Right cardiac atrium (tissue), 5 donors: Measurements from ENCODE around the gene ROCK2. TPM values are rescaled to one million over a fixed set of nuclear protein-coding genes. Genes with fewer than 3 reads are reported as not detected.

Experiments
- ATAC-seq, 2 donors: fragments of 200-7000 bp; cut with Tn5 transposase; one replicate each; pipeline versions ENCODE4 v1.8.0 to v1.9.1; 2020; ENCODE audit warnings: moderate library complexity in 2 of 2, mild to moderate bottlenecking in 1 of 2
- DNase-seq, 3 donors: peaks; one replicate each; pipeline ENCODE4 v3.0.0-alpha.2; 2020
- H3K27ac ChIP-seq: one replicate; pipeline ENCODE4 v1.5.1; 2013; ENCODE audit warnings: mild to moderate bottlenecking, low read length, control low read depth, moderate library complexity
- H3K27me3 ChIP-seq: one replicate; pipeline ENCODE4 v1.6.1; 2013; ENCODE audit not compliant: control insufficient read depth, insufficient read depth
- H3K4me1 ChIP-seq: one replicate; pipeline ENCODE4 v1.6.1; 2013; ENCODE audit warnings: low read length; ENCODE audit not compliant: control insufficient read depth, insufficient read depth
- H3K4me3 ChIP-seq: one replicate; pipeline ENCODE4 v1.5.1; 2013; ENCODE audit warnings: low read length, control low read depth
- H3K9me3 ChIP-seq: one replicate; pipeline ENCODE4 v1.6.1; 2013; ENCODE audit warnings: low read length; ENCODE audit not compliant: control insufficient read depth
- WGBS: extraction: QIAGEN DNeasy Blood & Tissue Kit; methylation state at CpG from one replicate; pipeline ENCODE4 v1.1.7; 2013; 5-methylcytosine and 5-hydroxymethylcytosine counted together
- intact Hi-C, 4 donors: fragments of 100-400 bp; cut with DNase I; formaldehyde crosslinking; loops; one replicate each; pipeline versions ENCODE4 v1.11.0 to v1.14.0; 2022 to 2023
- polyA plus RNA-seq: library from polyadenylated mRNA; stranded (reverse); fragments of 200-250 nt; gene quantifications from one replicate; pipeline ENCODE4 v1.2.3, GENCODE V29; 2013
- total RNA-seq, 4 donors: library from RNA; stranded (reverse); fragmentation: NEBNext Ultra II Directional; extraction: Animal tissue kit (Norgen Biotek cat#: 25700); gene quantifications; one replicate each; pipeline ENCODE4 v1.2.1, GENCODE V29; 2021
- donor health status: healthy with polysubstance abuse.
- donor health status: DM: no; HTN: yes; CAD: no.
- donor health status: DM: no; HTN: no; CAD: no.
- donor health status: DM: no; HTN: yes; CAD: no; lungs with severe emphysema.
- donor health status: DM: yes; HTN: yes; CAD: no.

ROCK2 gene
- total and polyA plus RNA-seq, 5 donors = 10.0 to 60.7 (median 40.4) TPM

DNA sequence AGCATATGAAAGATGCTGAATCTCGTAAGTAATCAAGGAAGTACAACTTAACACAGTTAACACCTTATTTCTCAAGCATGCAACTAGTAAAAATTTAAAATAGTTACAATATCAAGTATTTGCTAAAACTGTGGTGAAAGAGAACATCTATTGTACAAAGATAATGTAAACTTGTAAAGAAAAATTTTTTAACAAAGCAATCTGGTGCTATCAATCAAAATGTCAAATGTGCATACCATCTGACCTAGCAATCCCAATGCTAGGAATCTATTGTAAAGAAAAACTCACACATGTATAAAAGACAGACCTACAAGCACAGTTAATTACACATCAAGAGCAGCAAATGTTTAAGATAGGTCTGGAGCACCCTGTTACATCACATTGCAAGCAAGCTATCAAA, 99.1 kb downstream of the ROCK2 start:
- H3K9me3 ChIP-seq = no peaks in the 10 kb centered on the region
- 92% methylated on average over 1 of the region's 1 CpG for WGBS
- intact Hi-C loops = no loop called here
- no peak overlapping the region for H3K27ac ChIP-seq
- H3K4me1 ChIP-seq = no peaks in the 10 kb centered on the region
- DNase-seq = no peak
- no peaks in the 10 kb centered on the region for H3K27me3 ChIP-seq
- ATAC-seq = no peak
- H3K4me3 ChIP-seq = no peak overlapping the region

DNA sequence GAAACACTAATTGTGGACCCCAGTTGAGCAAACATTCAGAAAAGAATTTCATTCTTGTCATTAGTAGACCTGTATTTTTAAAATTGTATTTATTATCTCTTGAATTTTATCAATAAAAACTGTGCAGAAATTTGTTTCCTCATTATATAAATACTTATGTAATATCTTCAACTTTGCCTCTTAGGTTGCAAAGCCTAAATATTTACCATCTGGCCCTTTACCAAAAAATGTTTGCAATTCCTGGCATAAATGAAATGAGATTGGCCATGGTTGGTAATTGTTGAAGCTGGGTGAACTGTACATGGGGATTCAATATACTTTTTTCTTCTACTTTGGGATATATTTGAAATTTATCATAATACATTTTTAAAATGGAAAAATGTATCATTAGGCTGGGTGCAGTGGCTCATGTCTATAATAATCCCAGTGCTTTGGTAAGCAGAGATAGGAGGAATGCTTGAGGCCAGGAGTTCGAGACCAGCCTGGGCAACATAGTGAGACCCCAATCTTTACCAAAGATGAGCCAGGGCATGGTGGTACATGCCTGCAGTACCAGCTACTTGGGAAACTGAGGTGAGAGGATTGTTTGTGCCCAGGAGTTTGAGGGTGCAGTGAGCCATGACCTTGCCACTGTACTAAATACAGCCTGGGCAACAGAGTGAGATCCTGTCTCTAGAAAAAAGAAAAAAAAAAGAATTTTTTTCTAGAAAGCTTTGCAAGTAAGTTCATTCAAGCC, 100.2 kb downstream of the ROCK2 start:
- Histone ChIP-seq H3K4me3 (no peak overlapping the region), H3K9me3 (no peaks in the 10 kb centered on the region), H3K4me1 (no peaks in the 10 kb centered on the region), H3K27me3 (no peaks in the 10 kb centered on the region), H3K27ac (no peak overlapping the region)
- WGBS = 90% methylated on average over 1 of the region's 1 CpG
- DNase-seq (no peak), ATAC-seq (no peak)
- intact Hi-C loops = no loop called here

DNA sequence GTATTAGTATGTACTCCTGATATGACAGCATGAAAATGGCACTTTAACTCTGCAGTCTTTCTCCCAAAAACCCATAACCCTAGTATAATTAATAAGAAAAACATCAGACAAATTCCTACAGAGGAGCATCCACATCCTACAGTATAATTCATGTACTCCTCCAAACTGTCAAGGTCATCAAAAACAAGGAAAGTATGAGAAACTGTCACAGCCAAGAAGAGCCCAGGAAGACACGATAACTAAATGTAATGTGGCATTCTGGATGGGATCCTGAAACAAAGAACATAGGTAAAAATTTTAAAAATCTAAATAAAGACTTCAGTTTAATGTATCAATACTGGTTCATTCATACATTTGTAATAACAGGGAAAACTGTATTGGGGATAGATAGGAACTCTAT, 100.9 kb downstream of the ROCK2 start:
- intact Hi-C loops = no loop called here
- 91% methylated on average over 1 of the region's 1 CpG for WGBS

DNA sequence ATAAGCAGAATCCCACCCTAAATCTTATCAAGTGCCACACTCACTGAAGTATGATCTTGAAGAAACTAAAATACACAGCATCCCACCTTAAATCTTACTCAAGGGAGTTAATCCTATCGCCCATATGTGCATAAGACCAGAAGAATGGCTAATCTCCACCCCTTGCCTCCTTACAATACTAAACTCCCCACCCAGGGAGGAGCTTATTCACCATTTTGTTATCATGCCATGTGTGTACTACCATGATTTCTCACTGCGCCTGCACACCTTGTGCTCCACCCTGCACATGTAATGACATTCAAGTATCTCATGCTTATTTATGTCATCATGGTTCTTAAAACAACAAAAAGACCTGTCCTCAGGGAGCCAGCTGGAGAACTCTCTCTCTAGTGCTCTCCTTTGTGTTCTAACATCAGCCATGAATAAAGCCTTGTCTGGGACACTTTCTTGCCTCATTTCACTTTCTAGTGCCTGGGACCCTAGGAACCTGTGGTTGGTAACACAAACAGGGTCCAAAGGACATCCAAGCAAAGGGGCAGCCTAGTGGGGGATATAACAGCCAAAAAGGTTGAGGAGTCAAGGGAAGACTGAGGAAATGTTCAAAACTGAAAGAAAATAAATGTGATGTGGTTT, 101.8 kb downstream of the ROCK2 start:
- ATAC-seq (no peak), DNase-seq (no peak)
- no peaks in the 10 kb centered on the region for H3K27me3 ChIP-seq
- H3K9me3 ChIP-seq = no peaks in the 10 kb centered on the region
- H3K27ac ChIP-seq = no peak overlapping the region
- WGBS = 95% methylated on average over 2 of the region's 2 CpGs
- no peak overlapping the region for H3K4me3 ChIP-seq
- no peaks in the 10 kb centered on the region for H3K4me1 ChIP-seq
- intact Hi-C loops = no loop called here

More for the DNA sequence above, 100.9 kb downstream of the ROCK2 start:
- Histone ChIP-seq H3K9me3 (no peaks in the 10 kb centered on the region), H3K4me3 (no peak overlapping the region), H3K4me1 (no peaks in the 10 kb centered on the region), H3K27ac (no peak overlapping the region), H3K27me3 (no peaks in the 10 kb centered on the region)
- no peak for ATAC-seq
- DNase-seq = no peak

DNA sequence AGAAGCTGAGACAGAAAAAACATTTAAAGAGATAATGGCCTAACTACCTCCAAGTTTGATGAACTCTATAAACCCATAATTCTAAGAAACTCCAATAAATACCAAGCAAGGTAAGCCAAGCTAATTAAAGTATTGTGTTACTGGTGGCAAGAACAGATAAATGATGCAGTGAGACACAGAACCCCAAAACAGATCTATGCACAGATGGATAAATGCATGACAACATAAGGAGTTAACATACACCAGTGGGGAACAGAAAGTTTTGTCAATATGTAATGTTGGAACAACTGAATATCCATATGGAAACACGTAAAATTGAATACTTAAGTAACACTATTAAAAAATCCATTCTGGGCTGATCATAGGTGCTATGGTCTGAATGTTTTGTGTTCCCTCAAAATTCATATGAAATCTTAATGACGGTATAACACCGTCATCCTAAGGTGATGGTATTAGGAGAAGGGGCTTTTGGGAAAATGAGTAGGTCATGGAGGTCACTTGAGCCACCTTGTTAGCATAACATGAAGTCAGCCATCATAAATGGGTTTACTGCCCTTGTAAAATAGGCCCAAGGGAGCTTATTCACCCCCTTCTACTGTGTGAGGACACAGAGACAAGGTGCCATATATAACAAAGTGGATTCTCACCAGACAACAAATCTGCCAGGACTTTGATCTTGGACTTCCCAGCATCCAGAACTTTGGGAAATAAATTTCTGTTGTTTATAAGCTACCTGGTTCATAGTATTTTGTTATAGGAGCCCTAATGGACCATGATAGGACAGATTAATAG, 102.8 kb downstream of the ROCK2 start:
- Histone ChIP-seq H3K27ac (no peak overlapping the region), H3K4me1 (no peaks in the 10 kb centered on the region), H3K27me3 (no peaks in the 10 kb centered on the region), H3K4me3 (no peak overlapping the region), H3K9me3 (no peaks in the 10 kb centered on the region)
- no peak for DNase-seq
- WGBS = 99% methylated on average over 3 of the region's 3 CpGs
- ATAC-seq = no peak
- intact Hi-C loops = no loop called here

DNA sequence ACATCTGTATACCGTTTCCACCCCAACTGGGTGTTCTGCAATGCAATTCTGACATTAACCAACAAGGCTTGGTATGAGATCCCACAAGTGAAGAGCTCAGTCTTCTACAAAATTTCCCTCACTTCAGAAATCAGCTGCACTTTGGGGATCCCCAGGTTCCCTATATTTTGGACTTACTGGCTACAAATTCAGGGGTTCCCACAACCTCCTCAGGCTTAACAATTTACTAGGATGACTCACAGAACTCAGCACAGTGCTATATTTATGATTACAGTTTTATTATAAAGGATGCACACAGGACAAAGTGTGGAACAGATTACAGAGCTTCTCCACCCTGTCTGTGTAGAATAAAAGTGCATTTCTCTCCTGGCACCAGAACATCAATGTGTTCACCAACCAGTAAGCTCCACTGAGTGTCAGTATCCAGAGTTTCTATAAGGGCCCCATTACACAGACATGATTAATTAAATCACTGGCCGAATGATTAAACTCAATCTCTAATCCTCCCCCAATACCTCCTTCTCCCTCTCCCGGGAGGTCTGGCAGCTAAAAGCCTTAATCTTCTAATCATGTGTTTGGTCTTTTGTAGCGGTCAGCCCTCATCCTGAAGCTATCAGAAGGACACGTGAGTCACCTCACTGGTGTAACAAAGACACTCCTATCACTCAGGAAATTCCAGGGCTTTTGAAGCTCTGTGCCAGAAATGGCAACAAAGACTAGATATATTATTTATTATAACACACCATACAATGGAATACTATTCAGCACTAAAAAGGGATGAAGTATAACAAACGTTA, 104.6 kb downstream of the ROCK2 start:
- Histone ChIP-seq H3K4me3 (no peak overlapping the region), H3K27ac (no peak overlapping the region), H3K27me3 (no peaks in the 10 kb centered on the region), H3K9me3 (no peaks in the 10 kb centered on the region), H3K4me1 (no peaks in the 10 kb centered on the region)
- ATAC-seq (peak in 1 of 2 donors; percentile 87), DNase-seq (no peak)
- intact Hi-C loops = loop anchor here (5.0 to 10.0 kb wide), 4 partner anchors 105 to 205 kb away; partner anchors contain the start of gene ROCK2 (in 2 of the 4)
- 60% methylated on average over 6 of the region's 6 CpGs for WGBS

DNA sequence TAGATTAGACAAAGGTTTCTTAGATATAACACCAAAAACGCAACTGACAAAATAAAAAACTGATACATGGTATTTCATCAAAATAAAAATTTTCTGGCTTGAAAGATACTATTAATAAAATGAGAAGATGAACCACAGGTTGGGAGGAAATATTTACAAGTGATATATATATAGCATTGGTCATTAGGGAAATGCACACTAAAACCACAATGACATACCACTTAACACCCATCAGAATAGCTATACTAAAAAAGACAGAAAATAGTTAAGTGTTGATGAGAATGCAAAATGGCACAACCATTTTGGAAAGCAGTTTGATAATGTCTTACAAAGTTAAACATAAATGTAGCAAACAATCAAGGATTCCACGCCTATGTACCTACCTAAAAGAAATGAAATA, 105.3 kb downstream of the ROCK2 start:
- H3K27me3 ChIP-seq = no peaks in the 10 kb centered on the region
- intact Hi-C loops = loop anchor here (5.0 to 10.0 kb wide), 4 partner anchors 104 to 206 kb away; partner anchors contain the start of gene ROCK2 (in 2 of the 4)
- DNase-seq (no peak), ATAC-seq (no peak)
- WGBS = 98% methylated on average over 2 of the region's 2 CpGs
- no peak overlapping the region for H3K27ac ChIP-seq
- H3K9me3 ChIP-seq = no peaks in the 10 kb centered on the region
- H3K4me3 ChIP-seq = no peak overlapping the region
- H3K4me1 ChIP-seq = no peaks in the 10 kb centered on the region

DNA sequence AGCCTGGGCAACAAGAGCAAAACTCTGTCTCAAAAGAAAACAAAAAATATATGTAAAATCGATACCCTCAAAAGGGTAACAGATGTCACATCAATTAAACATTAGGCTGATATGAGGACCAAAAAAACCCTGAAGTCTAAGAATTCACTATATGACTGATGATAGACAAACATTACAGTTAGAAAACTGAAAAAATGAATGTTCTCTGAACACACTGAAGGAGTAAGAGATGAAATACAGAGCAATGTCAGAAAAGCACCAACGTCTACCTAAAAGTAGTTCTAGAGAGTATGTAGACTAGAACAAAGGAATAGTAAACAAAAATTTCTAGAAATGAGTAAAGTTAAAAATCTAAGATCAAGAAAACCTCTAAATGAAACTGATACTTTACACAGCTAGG, 107.3 kb downstream of the ROCK2 start:
- no peak for ATAC-seq
- Histone ChIP-seq H3K27ac (no peak overlapping the region), H3K27me3 (no peaks in the 10 kb centered on the region), H3K4me1 (no peaks in the 10 kb centered on the region), H3K4me3 (no peak overlapping the region), H3K9me3 (no peaks in the 10 kb centered on the region)
- DNase-seq = no peak
- intact Hi-C loops = loop anchor here (5.0 to 10.0 kb wide), 4 partner anchors 102 to 208 kb away; partner anchors contain the start of gene ROCK2 (in 2 of the 4)
- WGBS = 83% methylated on average over 2 of the region's 2 CpGs

DNA sequence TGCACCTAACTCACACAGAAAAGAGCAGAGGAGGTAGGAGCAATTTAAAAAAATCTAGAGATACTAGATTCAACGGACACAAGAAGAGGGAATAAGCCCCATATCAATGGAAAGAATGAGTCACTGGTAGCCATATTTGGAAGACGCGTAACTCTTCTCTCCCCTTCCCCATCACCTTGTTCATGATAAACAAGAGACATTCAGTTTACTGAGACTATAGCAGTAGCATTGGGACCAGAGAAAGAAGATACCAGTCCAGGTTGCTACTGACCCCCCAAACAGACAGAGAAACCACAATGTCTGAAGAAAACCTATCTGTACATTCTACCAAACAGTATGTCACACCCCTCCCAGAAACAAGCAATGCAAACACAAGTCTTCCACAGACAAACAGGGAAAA, 108.1 kb downstream of the ROCK2 start:
- no peak overlapping the region for H3K4me3 ChIP-seq
- intact Hi-C loops = loop anchor here (5.0 to 10.0 kb wide), 4 partner anchors 102 to 208 kb away; partner anchors contain the start of gene ROCK2 (in 2 of the 4)
- H3K4me1 ChIP-seq = no peaks in the 10 kb centered on the region
- no peaks in the 10 kb centered on the region for H3K27me3 ChIP-seq
- ATAC-seq (no peak), DNase-seq (no peak)
- 73% methylated on average over 3 of the region's 3 CpGs for WGBS
- H3K9me3 ChIP-seq = no peaks in the 10 kb centered on the region
- H3K27ac ChIP-seq = no peak overlapping the region

DNA sequence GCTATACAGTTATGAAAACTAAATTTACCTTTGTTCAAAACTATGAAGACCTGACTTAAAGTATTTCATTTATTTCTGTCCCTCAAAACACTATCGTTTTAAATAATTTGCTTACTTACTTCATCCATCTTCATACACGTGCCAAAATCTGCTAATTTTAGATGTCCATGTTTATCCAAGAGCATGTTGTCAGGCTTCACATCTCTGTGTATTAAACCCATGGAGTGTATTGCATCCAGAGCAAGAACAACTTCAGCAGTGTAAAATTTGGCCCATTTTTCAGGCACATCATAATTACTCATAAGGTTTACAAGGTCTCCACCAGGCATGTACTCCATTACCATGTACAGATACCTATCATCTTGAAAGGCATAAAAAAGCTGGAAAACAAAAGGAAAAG, 108.9 kb downstream of the ROCK2 start:
- intact Hi-C loops = loop anchor here (2.0 to 10.0 kb wide), 5 partner anchors 101 to 209 kb away; partner anchors contain the start of gene ROCK2 (in 2 of the 4)
- Histone ChIP-seq H3K9me3 (no peaks in the 10 kb centered on the region), H3K4me3 (no peak overlapping the region), H3K27ac (no peak overlapping the region), H3K27me3 (no peaks in the 10 kb centered on the region), H3K4me1 (no peaks in the 10 kb centered on the region)
- WGBS = 17% methylated on average over 2 of the region's 2 CpGs
- no peak for DNase-seq
- no peak for ATAC-seq
